Vagina (tissue), 2 donors: Measurements from ENCODE around the gene STRN. TPM values are rescaled to one million over a fixed set of nuclear protein-coding genes. Genes with fewer than 3 reads are reported as not detected.
"Not testable (repeated sequence)": the region's sequence is repeated elsewhere in the genome, so short reads cannot be mapped to it uniquely, and the experiment has no call there.

Experiments used
- DNase-seq, 2 donors: peaks; one replicate each; pipeline ENCODE4 v3.0.0-alpha.2; 2017; ENCODE audit errors: extremely low spot score in 2 of 2
- H3K27ac ChIP-seq: fragments of 200-600 bp; sonication (generic); one replicate; pipeline ENCODE4 v1.5.1; 2019
- H3K27me3 ChIP-seq: fragments of 200-600 bp; sonication (generic); one replicate; pipeline ENCODE4 v1.5.1; 2019
- H3K36me3 ChIP-seq, 2 donors: fragments of 200-600 bp; sonication (generic); one replicate each; pipeline ENCODE4 v1.5.1; 2017 to 2019
- H3K4me1 ChIP-seq: fragments of 200-600 bp; sonication (generic); one replicate; pipeline ENCODE4 v1.5.1; 2019
- H3K4me3 ChIP-seq, 2 donors: fragments of 200-600 bp; sonication (generic); 1 replicate in 1 of 2; 2 replicates in 1 of 2; pipeline ENCODE4 v1.5.1; 2016 to 2019
- H3K9me3 ChIP-seq: fragments of 200-600 bp; sonication (generic); one replicate; pipeline ENCODE4 v1.5.1; 2019
- POLR2A ChIP-seq, 2 donors: fragments of 450-650 bp; IDR thresholded peaks; one replicate each; pipeline ENCODE4 v1.6.1; 2017; ENCODE audit warnings: antibody characterized with exemption in 2 of 2, mild to moderate bottlenecking in 2 of 2, moderate library complexity in 2 of 2
- POLR2AphosphoS5 ChIP-seq, 2 donors: sonication (generic); formaldehyde crosslinking; IDR thresholded peaks; one replicate each; pipeline ENCODE4 v1.9.0; 2017; ENCODE audit warnings: antibody characterized with exemption in 2 of 2, mild to moderate bottlenecking in 2 of 2, low read depth in 1 of 2; ENCODE audit not compliant: insufficient read depth in 1 of 2
- intact Hi-C: fragments of 100-400 bp; cut with DNase I; formaldehyde crosslinking; loops from one replicate; pipeline ENCODE4 v1.15.1; 2023
- total RNA-seq: library from RNA; depleted of rRNA; stranded (reverse); fragments of >200 nt; gene quantifications from one replicate; pipeline ENCODE4 v1.2.3, GENCODE V29; 2016
- TF ChIP-seq, protein P1 (sequence below), 3 experiments: fragments of 450-650 bp in 2 of 3; fragments of 200-600 bp in 1 of 3; sonication (generic) in 1 of 3; IDR thresholded peaks; one replicate each; pipeline ENCODE4 v1.5.1; 2017 to 2019; ENCODE audit warnings: antibody characterized with exemption in 3 of 3, mild to moderate bottlenecking in 2 of 3, moderate library complexity in 2 of 3

The STRN gene
- total RNA-seq, 1 donor from 2014 or later: 19.4 TPM

DNA sequence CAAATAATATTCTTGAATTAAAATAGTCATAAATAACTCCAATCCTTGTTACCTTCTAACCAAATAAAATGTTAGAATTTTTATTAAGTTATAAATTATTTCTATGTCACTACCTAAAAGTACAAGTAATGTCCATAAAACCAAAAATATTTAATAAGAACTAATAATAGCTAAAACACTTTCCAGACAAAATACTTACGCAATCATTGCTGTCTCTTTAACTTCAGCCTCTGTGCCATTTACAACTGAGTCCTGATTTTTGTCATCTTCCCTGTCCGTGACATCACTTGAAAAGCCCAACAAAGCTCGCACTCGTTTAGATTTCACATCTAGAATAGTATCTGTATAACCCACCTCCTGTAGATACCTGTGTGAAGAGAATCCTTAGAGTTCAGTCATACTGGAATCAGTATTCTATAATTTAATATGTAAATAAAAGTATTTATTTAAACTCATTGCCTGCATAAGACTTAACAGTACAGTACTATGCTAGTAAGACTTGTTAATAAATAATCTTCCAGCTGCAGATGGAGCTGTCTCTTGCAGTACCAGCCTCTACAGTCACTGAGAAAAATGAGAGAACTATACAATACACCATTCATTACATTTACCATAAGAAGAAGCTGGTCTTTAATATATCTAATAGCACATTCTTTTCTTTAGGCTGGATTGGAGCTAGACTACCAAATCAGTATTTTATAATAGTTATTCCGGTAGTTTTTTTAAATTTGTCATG lies 63.8 kb downstream of the STRN start:
- intact Hi-C loops: no loop called here
- H3K9me3 ChIP-seq: no peaks in the 10 kb centered on the region
- no peaks in the 10 kb centered on the region for H3K4me1 ChIP-seq
- no peaks in the 10 kb centered on the region for H3K27me3 ChIP-seq
- peaks cover 0 to 2% of the 10 kb centered on the region in 2 donors for H3K36me3 ChIP-seq
- no peak for DNase-seq
- no peak overlapping the region for H3K27ac ChIP-seq
- no peak overlapping the region for H3K4me3 ChIP-seq
- no peak for TF ChIP-seq POLR2AphosphoS5 (IDR thresholded peaks at IDR 0.05; ENCODE audit: insufficient read depth in 1 of 2, low read depth in 1 of 2)
- TF ChIP-seq, protein P1, sequence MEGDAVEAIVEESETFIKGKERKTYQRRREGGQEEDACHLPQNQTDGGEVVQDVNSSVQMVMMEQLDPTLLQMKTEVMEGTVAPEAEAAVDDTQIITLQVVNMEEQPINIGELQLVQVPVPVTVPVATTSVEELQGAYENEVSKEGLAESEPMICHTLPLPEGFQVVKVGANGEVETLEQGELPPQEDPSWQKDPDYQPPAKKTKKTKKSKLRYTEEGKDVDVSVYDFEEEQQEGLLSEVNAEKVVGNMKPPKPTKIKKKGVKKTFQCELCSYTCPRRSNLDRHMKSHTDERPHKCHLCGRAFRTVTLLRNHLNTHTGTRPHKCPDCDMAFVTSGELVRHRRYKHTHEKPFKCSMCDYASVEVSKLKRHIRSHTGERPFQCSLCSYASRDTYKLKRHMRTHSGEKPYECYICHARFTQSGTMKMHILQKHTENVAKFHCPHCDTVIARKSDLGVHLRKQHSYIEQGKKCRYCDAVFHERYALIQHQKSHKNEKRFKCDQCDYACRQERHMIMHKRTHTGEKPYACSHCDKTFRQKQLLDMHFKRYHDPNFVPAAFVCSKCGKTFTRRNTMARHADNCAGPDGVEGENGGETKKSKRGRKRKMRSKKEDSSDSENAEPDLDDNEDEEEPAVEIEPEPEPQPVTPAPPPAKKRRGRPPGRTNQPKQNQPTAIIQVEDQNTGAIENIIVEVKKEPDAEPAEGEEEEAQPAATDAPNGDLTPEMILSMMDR (IDR thresholded peaks at IDR 0.05): no peak
- no peak for TF ChIP-seq POLR2A (IDR thresholded peaks at IDR 0.05)

GRCh38 chr2:36892805-36893204 lies 73.5 kb downstream of the STRN start:
- Histone ChIP-seq H3K9me3 (no peaks in the 10 kb centered on the region), H3K4me1 (no peaks in the 10 kb centered on the region), H3K27me3 (no peaks in the 10 kb centered on the region), H3K27ac (no peak overlapping the region), H3K4me3 (no peak overlapping the region), H3K36me3 (peaks cover 0 to 16% of the 10 kb centered on the region in 2 donors)
- no peak for DNase-seq
- intact Hi-C loops: no loop called here
- TF ChIP-seq, protein P1 (IDR thresholded peaks at IDR 0.05): no peak
- no peak for TF ChIP-seq POLR2A (IDR thresholded peaks at IDR 0.05)
- no peak for TF ChIP-seq POLR2AphosphoS5 (IDR thresholded peaks at IDR 0.05; ENCODE audit: insufficient read depth in 1 of 2, low read depth in 1 of 2)

DNA sequence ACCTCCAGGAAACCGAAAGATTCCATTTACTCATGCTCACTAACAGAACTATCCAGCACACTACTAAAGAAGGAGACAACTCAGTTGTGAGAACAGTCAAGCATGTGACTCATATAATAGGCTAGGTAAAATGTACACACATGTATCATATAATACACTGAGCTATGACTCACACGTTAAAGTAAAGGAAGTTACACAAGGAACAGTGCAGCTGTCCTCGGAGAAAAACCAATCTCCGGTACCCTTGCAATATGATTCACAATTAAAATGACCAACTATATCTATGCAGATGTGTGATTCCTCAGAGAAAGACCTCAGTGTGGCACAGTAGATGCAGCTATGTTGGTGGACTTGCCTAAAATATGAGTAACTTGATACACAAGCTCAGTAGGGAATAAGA lies 76.5 kb downstream of the STRN start:
- no peak for DNase-seq
- Histone ChIP-seq H3K27ac (no peak overlapping the region), H3K36me3 (peaks cover 3 to 21% of the 10 kb centered on the region in 2 donors), H3K4me3 (no peak overlapping the region), H3K4me1 (no peaks in the 10 kb centered on the region), H3K27me3 (no peaks in the 10 kb centered on the region), H3K9me3 (no peaks in the 10 kb centered on the region)
- intact Hi-C loops: no loop called here
- TF ChIP-seq POLR2AphosphoS5 (IDR thresholded peaks at IDR 0.05; ENCODE audit: insufficient read depth in 1 of 2, low read depth in 1 of 2): peak in 1 of 2 donors; percentile 72
- TF ChIP-seq, protein P1 (IDR thresholded peaks at IDR 0.05): no peak
- TF ChIP-seq POLR2A (IDR thresholded peaks at IDR 0.05): no peak

GRCh38 chr2:36887095-36887494 lies 79.2 kb downstream of the STRN start:
- intact Hi-C loops, H3K9me3 ChIP-seq, H3K27me3 ChIP-seq, H3K4me3 ChIP-seq, H3K27ac ChIP-seq, DNase-seq, H3K4me1 ChIP-seq: not testable (repeated sequence)
- H3K36me3 ChIP-seq: peaks cover 3 to 28% of the 10 kb centered on the region in 2 donors

- DNase-seq: no peak
- peaks cover 3 to 28% of the 10 kb centered on the region in 2 donors for H3K36me3 ChIP-seq
- intact Hi-C loops: no loop called here
- H3K27ac ChIP-seq: no peak overlapping the region
- no peaks in the 10 kb centered on the region for H3K4me1 ChIP-seq
- H3K27me3 ChIP-seq: no peaks in the 10 kb centered on the region
- H3K9me3 ChIP-seq: no peaks in the 10 kb centered on the region
- H3K4me3 ChIP-seq: no peak overlapping the region
- TF ChIP-seq POLR2AphosphoS5 (IDR thresholded peaks at IDR 0.05; ENCODE audit: insufficient read depth in 1 of 2, low read depth in 1 of 2) (no peak), POLR2A (IDR thresholded peaks at IDR 0.05) (no peak)
Measured at GRCh38 chr2:36886664-36887063, 79.7 kb downstream of the STRN start.

DNA sequence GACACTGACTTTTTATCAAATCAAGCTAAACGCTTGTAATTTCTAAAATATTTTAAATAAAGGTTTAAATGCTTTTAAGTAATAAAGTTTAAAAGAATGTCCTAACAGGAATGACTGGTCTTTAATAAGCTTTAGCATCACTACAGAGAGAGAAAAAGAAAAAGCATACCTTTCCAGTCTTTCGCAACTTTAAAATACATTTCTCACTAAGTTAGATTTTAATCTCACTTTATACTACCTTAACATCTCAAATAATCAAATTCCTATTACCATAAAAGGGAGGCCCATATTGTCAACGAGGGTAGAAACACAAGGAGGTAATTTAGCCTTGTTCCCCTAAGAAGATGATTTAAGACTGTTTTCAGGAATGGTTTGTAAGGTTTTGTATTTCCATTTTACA lies 80.7 kb downstream of the STRN start:
- Histone ChIP-seq H3K4me1 (no peaks in the 10 kb centered on the region), H3K27me3 (no peaks in the 10 kb centered on the region), H3K27ac (no peak overlapping the region), H3K36me3 (peaks cover 3 to 28% of the 10 kb centered on the region in 2 donors), H3K4me3 (no peak overlapping the region), H3K9me3 (no peaks in the 10 kb centered on the region)
- intact Hi-C loops: no loop called here
- DNase-seq: no peak
- TF ChIP-seq POLR2A (IDR thresholded peaks at IDR 0.05): no peak
- TF ChIP-seq POLR2AphosphoS5 (IDR thresholded peaks at IDR 0.05; ENCODE audit: insufficient read depth in 1 of 2, low read depth in 1 of 2): no peak
- TF ChIP-seq, protein P1 (IDR thresholded peaks at IDR 0.05): no peak
